NCI-H82 treated with DMSO at 0.1 percent for 48 hours (cell line): ENCODE data around the gene ZNF419.
A peak's percentile ranks its signal among the peaks of the same experiment; 100 is the strongest.

Source experiments
- DNase-seq: peaks from one replicate; lab custom pipeline; 2025; ENCODE audit not compliant: unreplicated experiment; lab: John Stamatoyannopoulos, UW

The ZNF419 gene

GRCh38 chr19:57527136-57527881 is 39.8 kb downstream of the ZNF419 start, which contains the start of gene ZNF549:
TSS of gene ZNF549 (plus strand) at chr19:57527356. CDS start at chr19:57527574, 218 bp downstream.
- peak; percentile 79 for DNase-seq

- no peak for DNase-seq
These were observed 50.5 kb downstream of the ZNF419 start for GRCh38 chr19:57537953-57538547.
